Smooth muscle cell (in vitro differentiated cells): ENCODE results near the gene HCN2. TPM values are rescaled to one million over a fixed set of nuclear protein-coding genes. Genes with fewer than 3 reads are reported as not detected.

ENCODE experiments used
- DNase-seq: peaks from one replicate; lab custom pipeline; 2025; ENCODE audit not compliant: unreplicated experiment; lab: John Stamatoyannopoulos, UW
- H2AFZ ChIP-seq: fragments of 200-600 bp; sonication (generic); 2 replicates; pipeline ENCODE4 v1.6.0; 2016; ENCODE audit warnings: antibody characterized with exemption, low read depth, mild to moderate bottlenecking
- H3F3A ChIP-seq: fragments of 200-600 bp; sonication (generic); 2 replicates; pipeline ENCODE4 v1.6.0; 2017; ENCODE audit warnings: antibody characterized with exemption, low read depth
- H3K27ac ChIP-seq: fragments of 200-600 bp; sonication (generic); 2 replicates; pipeline ENCODE4 v1.5.1; 2016; ENCODE audit warnings: low read depth, mild to moderate bottlenecking
- H3K27me3 ChIP-seq: fragments of 200-600 bp; sonication (generic); 2 replicates; pipeline ENCODE4 v1.6.1; 2016; ENCODE audit warnings: low read depth, mild to moderate bottlenecking
- H3K36me3 ChIP-seq: fragments of 200-600 bp; sonication (generic); 2 replicates; pipeline ENCODE4 v1.5.1; 2016; ENCODE audit warnings: low read depth
- H3K4me1 ChIP-seq: fragments of 200-600 bp; sonication (generic); 2 replicates; pipeline ENCODE4 v1.5.1; 2016; ENCODE audit warnings: low read depth
- H3K4me2 ChIP-seq: fragments of 200-600 bp; sonication (generic); 2 replicates; pipeline ENCODE4 v1.6.0; 2016; ENCODE audit warnings: mild to moderate bottlenecking
- H3K4me3 ChIP-seq: fragments of 200-600 bp; sonication (generic); 2 replicates; pipeline ENCODE4 v1.5.1; 2016; ENCODE audit warnings: mild to moderate bottlenecking
- H3K79me2 ChIP-seq: fragments of 200-600 bp; sonication (generic); 2 replicates; pipeline ENCODE4 v1.6.0; 2016; ENCODE audit warnings: low read depth, mild to moderate bottlenecking
- H3K9ac ChIP-seq: fragments of 200-600 bp; sonication (generic); 2 replicates; pipeline ENCODE4 v1.6.0; 2016; ENCODE audit warnings: low read depth
- H3K9me3 ChIP-seq: fragments of 200-600 bp; sonication (generic); replicated peaks from 2 replicates; pipeline ENCODE4 v1.5.1; 2016; ENCODE audit warnings: low read depth
- H4K20me1 ChIP-seq: fragments of 200-600 bp; sonication (generic); 2 replicates; pipeline ENCODE4 v1.6.0; 2016; ENCODE audit warnings: low read depth
- WGBS: methylation state at CpG from one replicate; pipeline ENCODE4 v1.1.7; 2016; ENCODE audit warnings: low lambda C conversion rate; 5-methylcytosine and 5-hydroxymethylcytosine counted together
- polyA plus RNA-seq: library from polyadenylated mRNA; unstranded; fragments of >200 nt; fragmentation: Nextera tagmentation; extraction: Ambion mirVana; gene quantifications from 2 replicates; pipeline ENCODE4 v1.2.1, GENCODE V29; 2016
- total RNA-seq: library from RNA; depleted of rRNA; stranded (reverse); fragments of >200 nt; gene quantifications from 2 replicates; pipeline ENCODE4 v1.2.3, GENCODE V29; 2014
- TF ChIP-seq, protein P1 (sequence below): fragments of 200-600 bp; sonication (generic); IDR thresholded peaks from 2 replicates; pipeline ENCODE4 v1.5.1; 2017; ENCODE audit warnings: borderline replicate concordance, mild to moderate bottlenecking, antibody characterized with exemption; ENCODE audit not compliant: insufficient read depth, poor library complexity, severe bottlenecking

HCN2 gene
- total and polyA plus RNA-seq, 2 experiments from 2014 or later: 0.49 to 0.81 TPM

GRCh38 chr19:547836-548720 lies 41.6 kb upstream of the HCN2 start:
- no peak overlapping the region for H3K4me3 ChIP-seq
- H3K27me3 ChIP-seq: no peaks in the 10 kb centered on the region
- H3K27ac ChIP-seq: no peak overlapping the region
- H2AFZ ChIP-seq: no peak overlapping the region
- TF ChIP-seq, protein P1, sequence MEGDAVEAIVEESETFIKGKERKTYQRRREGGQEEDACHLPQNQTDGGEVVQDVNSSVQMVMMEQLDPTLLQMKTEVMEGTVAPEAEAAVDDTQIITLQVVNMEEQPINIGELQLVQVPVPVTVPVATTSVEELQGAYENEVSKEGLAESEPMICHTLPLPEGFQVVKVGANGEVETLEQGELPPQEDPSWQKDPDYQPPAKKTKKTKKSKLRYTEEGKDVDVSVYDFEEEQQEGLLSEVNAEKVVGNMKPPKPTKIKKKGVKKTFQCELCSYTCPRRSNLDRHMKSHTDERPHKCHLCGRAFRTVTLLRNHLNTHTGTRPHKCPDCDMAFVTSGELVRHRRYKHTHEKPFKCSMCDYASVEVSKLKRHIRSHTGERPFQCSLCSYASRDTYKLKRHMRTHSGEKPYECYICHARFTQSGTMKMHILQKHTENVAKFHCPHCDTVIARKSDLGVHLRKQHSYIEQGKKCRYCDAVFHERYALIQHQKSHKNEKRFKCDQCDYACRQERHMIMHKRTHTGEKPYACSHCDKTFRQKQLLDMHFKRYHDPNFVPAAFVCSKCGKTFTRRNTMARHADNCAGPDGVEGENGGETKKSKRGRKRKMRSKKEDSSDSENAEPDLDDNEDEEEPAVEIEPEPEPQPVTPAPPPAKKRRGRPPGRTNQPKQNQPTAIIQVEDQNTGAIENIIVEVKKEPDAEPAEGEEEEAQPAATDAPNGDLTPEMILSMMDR: no peak
- no peaks in the 10 kb centered on the region for H3F3A ChIP-seq
- H3K36me3 ChIP-seq: no peaks in the 10 kb centered on the region
- no peaks in the 10 kb centered on the region for H4K20me1 ChIP-seq
- no peaks in the 10 kb centered on the region for H3K79me2 ChIP-seq
- no peak overlapping the region for H3K4me2 ChIP-seq
- DNase-seq: no peak
- WGBS: 87% methylated on average over 16 of the region's 26 CpGs
- H3K9me3 ChIP-seq: no peaks in the 10 kb centered on the region
- no peak overlapping the region for H3K9ac ChIP-seq
- no peaks in the 10 kb centered on the region for H3K4me1 ChIP-seq

GRCh38 chr19:548886-549830 lies 40.5 kb upstream of the HCN2 start:
- no peaks in the 10 kb centered on the region for H4K20me1 ChIP-seq
- H3K27me3 ChIP-seq: no peaks in the 10 kb centered on the region
- no peak overlapping the region for H3K4me2 ChIP-seq
- no peak overlapping the region for H3K9ac ChIP-seq
- H3K36me3 ChIP-seq: no peaks in the 10 kb centered on the region
- H3K79me2 ChIP-seq: no peaks in the 10 kb centered on the region
- H3F3A ChIP-seq: no peaks in the 10 kb centered on the region
- no peak overlapping the region for H3K4me3 ChIP-seq
- WGBS: 94% methylated on average over 31 of the region's 52 CpGs
- H3K27ac ChIP-seq: no peak overlapping the region
- TF ChIP-seq, protein P1: no peak
- no peaks in the 10 kb centered on the region for H3K9me3 ChIP-seq
- H2AFZ ChIP-seq: no peak overlapping the region
- H3K4me1 ChIP-seq: no peaks in the 10 kb centered on the region
- DNase-seq: no peak

DNA sequence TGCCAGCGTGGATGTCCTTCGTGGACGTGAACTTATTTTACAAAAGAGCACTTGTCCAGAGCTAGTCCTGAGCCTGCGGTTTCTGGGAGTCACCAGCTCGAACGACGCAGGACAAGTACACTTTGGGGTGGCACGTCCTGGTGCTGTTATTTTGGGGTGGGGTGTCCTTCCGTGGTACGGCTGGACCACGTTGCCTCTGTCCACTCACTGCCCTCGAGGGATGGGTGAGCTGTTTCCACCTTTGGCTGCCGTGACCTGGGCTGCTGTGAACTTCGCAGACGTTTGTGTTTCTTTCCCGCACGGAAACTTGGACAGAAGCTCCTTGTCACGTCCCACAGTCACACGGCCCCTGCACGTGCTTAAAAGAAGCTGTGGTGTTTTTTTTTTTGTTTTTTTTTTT lies 34.9 kb upstream of the HCN2 start:
- Histone ChIP-seq H3K4me1 (peaks cover 6% of the 10 kb centered on the region), H3K4me3 (no peak overlapping the region), H3K27me3 (no peaks in the 10 kb centered on the region), H3K9me3 (no peaks in the 10 kb centered on the region), H2AFZ (no peak overlapping the region), H3K79me2 (no peaks in the 10 kb centered on the region), H3K36me3 (no peaks in the 10 kb centered on the region), H3F3A (no peaks in the 10 kb centered on the region), H3K9ac (no peak overlapping the region), H3K27ac (no peak overlapping the region), H4K20me1 (no peaks in the 10 kb centered on the region), H3K4me2 (no peak overlapping the region)
- TF ChIP-seq, protein P1: no peak
- WGBS: 91% methylated on average over 20 of the region's 20 CpGs
- DNase-seq: no peak
